Smooth muscle cell (in vitro differentiated cells): ENCODE results near the gene SFXN2. TPM values are rescaled to one million over a fixed set of nuclear protein-coding genes. Genes with fewer than 3 reads are reported as not detected.
A peak's percentile ranks its signal among the peaks of the same experiment; 100 is the strongest.

Experiments
- DNase-seq: peaks from one replicate; lab custom pipeline; 2025; ENCODE audit not compliant: unreplicated experiment; lab: John Stamatoyannopoulos, UW
- H2AFZ ChIP-seq: fragments of 200-600 bp; sonication (generic); 2 replicates; pipeline ENCODE4 v1.6.0; 2016; ENCODE audit warnings: antibody characterized with exemption, low read depth, mild to moderate bottlenecking
- H3F3A ChIP-seq: fragments of 200-600 bp; sonication (generic); 2 replicates; pipeline ENCODE4 v1.6.0; 2017; ENCODE audit warnings: antibody characterized with exemption, low read depth
- H3K27ac ChIP-seq: fragments of 200-600 bp; sonication (generic); 2 replicates; pipeline ENCODE4 v1.5.1; 2016; ENCODE audit warnings: low read depth, mild to moderate bottlenecking
- H3K27me3 ChIP-seq: fragments of 200-600 bp; sonication (generic); 2 replicates; pipeline ENCODE4 v1.6.1; 2016; ENCODE audit warnings: low read depth, mild to moderate bottlenecking
- H3K36me3 ChIP-seq: fragments of 200-600 bp; sonication (generic); 2 replicates; pipeline ENCODE4 v1.5.1; 2016; ENCODE audit warnings: low read depth
- H3K4me1 ChIP-seq: fragments of 200-600 bp; sonication (generic); 2 replicates; pipeline ENCODE4 v1.5.1; 2016; ENCODE audit warnings: low read depth
- H3K4me2 ChIP-seq: fragments of 200-600 bp; sonication (generic); 2 replicates; pipeline ENCODE4 v1.6.0; 2016; ENCODE audit warnings: mild to moderate bottlenecking
- H3K4me3 ChIP-seq: fragments of 200-600 bp; sonication (generic); 2 replicates; pipeline ENCODE4 v1.5.1; 2016; ENCODE audit warnings: mild to moderate bottlenecking
- H3K79me2 ChIP-seq: fragments of 200-600 bp; sonication (generic); 2 replicates; pipeline ENCODE4 v1.6.0; 2016; ENCODE audit warnings: low read depth, mild to moderate bottlenecking
- H3K9ac ChIP-seq: fragments of 200-600 bp; sonication (generic); 2 replicates; pipeline ENCODE4 v1.6.0; 2016; ENCODE audit warnings: low read depth
- H3K9me3 ChIP-seq: fragments of 200-600 bp; sonication (generic); replicated peaks from 2 replicates; pipeline ENCODE4 v1.5.1; 2016; ENCODE audit warnings: low read depth
- H4K20me1 ChIP-seq: fragments of 200-600 bp; sonication (generic); 2 replicates; pipeline ENCODE4 v1.6.0; 2016; ENCODE audit warnings: low read depth
- CTCF ChIP-seq: fragments of 200-600 bp; sonication (generic); IDR thresholded peaks from 2 replicates; pipeline ENCODE4 v1.5.1; 2017; ENCODE audit warnings: borderline replicate concordance, mild to moderate bottlenecking, antibody characterized with exemption; ENCODE audit not compliant: insufficient read depth, poor library complexity, severe bottlenecking
- WGBS: methylation state at CpG from one replicate; pipeline ENCODE4 v1.1.7; 2016; ENCODE audit warnings: low lambda C conversion rate; 5-methylcytosine and 5-hydroxymethylcytosine counted together
- polyA plus RNA-seq: library from polyadenylated mRNA; unstranded; fragments of >200 nt; fragmentation: Nextera tagmentation; extraction: Ambion mirVana; gene quantifications from 2 replicates; pipeline ENCODE4 v1.2.1, GENCODE V29; 2016
- total RNA-seq: library from RNA; depleted of rRNA; stranded (reverse); fragments of >200 nt; gene quantifications from 2 replicates; pipeline ENCODE4 v1.2.3, GENCODE V29; 2014

Gene SFXN2
- total and polyA plus RNA-seq, 2 experiments from 2014 or later = 2.0 to 2.9 TPM

GRCh38 chr10:102705531-102705930 is 8.9 kb upstream of the SFXN2 start:
- no peak for DNase-seq
- H3K4me1 ChIP-seq = peaks cover 5% of the 10 kb centered on the region
- peaks cover 57% of the 10 kb centered on the region for H3K79me2 ChIP-seq
- no peak overlapping the region for H3K4me3 ChIP-seq
- no peaks in the 10 kb centered on the region for H3K27me3 ChIP-seq
- no peak overlapping the region for H2AFZ ChIP-seq
- H3K9me3 ChIP-seq = no peaks in the 10 kb centered on the region
- TF ChIP-seq CTCF = no peak
- 94% methylated on average over 2 of the region's 2 CpGs for WGBS
- H3K4me2 ChIP-seq = peak overlapping the region; percentile 8
- H3K27ac ChIP-seq = peak overlapping the region; percentile 19
- H3F3A ChIP-seq = no peaks in the 10 kb centered on the region
- no peak overlapping the region for H3K9ac ChIP-seq
- no peaks in the 10 kb centered on the region for H3K36me3 ChIP-seq
- H4K20me1 ChIP-seq = peaks cover 45% of the 10 kb centered on the region

- Histone ChIP-seq H3F3A (peaks cover 17% of the 10 kb centered on the region), H3K4me1 (peaks cover 22% of the 10 kb centered on the region), H4K20me1 (peaks cover 23% of the 10 kb centered on the region), H3K27ac (peak overlapping the region; percentile 91), H3K4me2 (peak overlapping the region; percentile 86), H3K4me3 (no peak overlapping the region), H3K36me3 (no peaks in the 10 kb centered on the region), H3K27me3 (no peaks in the 10 kb centered on the region), H2AFZ (no peak overlapping the region), H3K9me3 (no peaks in the 10 kb centered on the region), H3K79me2 (peaks cover 67% of the 10 kb centered on the region), H3K9ac (peak overlapping the region; percentile 47)
- 10% methylated on average over 4 of the region's 4 CpGs for WGBS
- no peak for TF ChIP-seq CTCF
- DNase-seq = no peak
These were observed 3.8 kb upstream of the SFXN2 start for GRCh38 chr10:102710609-102711008.

- TF ChIP-seq CTCF = no peak
- no peaks in the 10 kb centered on the region for H3K27me3 ChIP-seq
- no peak overlapping the region for H3K9ac ChIP-seq
- H3K9me3 ChIP-seq = no peaks in the 10 kb centered on the region
- no peak overlapping the region for H3K4me3 ChIP-seq
- WGBS = 85% methylated on average over 4 of the region's 4 CpGs
- H3K79me2 ChIP-seq = peaks cover 55% of the 10 kb centered on the region
- H3F3A ChIP-seq = peaks cover 17% of the 10 kb centered on the region
- peak overlapping the region; percentile 86 for H3K4me2 ChIP-seq
- peaks cover 22% of the 10 kb centered on the region for H3K4me1 ChIP-seq
- H3K27ac ChIP-seq = peak overlapping the region; percentile 91
- no peak overlapping the region for H2AFZ ChIP-seq
- H4K20me1 ChIP-seq = peaks cover 22% of the 10 kb centered on the region
- H3K36me3 ChIP-seq = no peaks in the 10 kb centered on the region
- no peak for DNase-seq
These were observed 2.3 kb upstream of the SFXN2 start for GRCh38 chr10:102712089-102712488.

- Histone ChIP-seq H3K36me3 (no peaks in the 10 kb centered on the region), H3K9me3 (no peaks in the 10 kb centered on the region), H3K4me1 (peaks cover 29% of the 10 kb centered on the region), H2AFZ (peak overlapping the region; percentile 75), H3F3A (peaks cover 17% of the 10 kb centered on the region), H3K9ac (peak overlapping the region; percentile 90), H3K27me3 (no peaks in the 10 kb centered on the region), H3K79me2 (peaks cover 55% of the 10 kb centered on the region), H4K20me1 (peaks cover 15% of the 10 kb centered on the region), H3K27ac (peak overlapping the region; percentile 91), H3K4me3 (peak overlapping the region; percentile 89), H3K4me2 (peak overlapping the region; percentile 86)
- WGBS = 7% methylated on average over 8 of the region's 8 CpGs
- no peak for DNase-seq
- no peak for TF ChIP-seq CTCF
These were observed 1.4 kb upstream of the SFXN2 start for GRCh38 chr10:102712843-102713538.
